Measurements from ENCODE around the gene BZW1.

- TF ChIP-seq CTCF (IDR thresholded peaks at IDR 0.05; ENCODE audit: insufficient read depth, low read length) (no peak), GABPA (IDR thresholded peaks at IDR 0.05; ENCODE audit: low read depth) (no peak), POLR2AphosphoS5 (IDR thresholded peaks at IDR 0.05; ENCODE audit: low read depth) (no peak), REST (IDR thresholded peaks at IDR 0.05; ENCODE audit: insufficient replicate concordance, low read depth) (no peak), SPI1 (IDR thresholded peaks at IDR 0.05; ENCODE audit: borderline replicate concordance, low read depth) (no peak)
These were observed 36.8 kb upstream of the BZW1 start for GRCh38 chr2:200774920-200775319.

All from HL-60 (cell line).